HL-60 (cell line): Measurements from ENCODE around the gene ABHD2.

ENCODE experiments used
- REST ChIP-seq: IDR thresholded peaks from 2 replicates; pipeline ENCODE4 v1.6.1; 2012; ENCODE audit warnings: low read depth; ENCODE audit not compliant: insufficient replicate concordance
- TF ChIP-seq, protein P1 (sequence below): IDR thresholded peaks from one replicate; pipeline ENCODE4 v1.5.1; 2011; ENCODE audit warnings: low read length, control low read depth, inconsistent platforms; ENCODE audit not compliant: insufficient read depth

DNA sequence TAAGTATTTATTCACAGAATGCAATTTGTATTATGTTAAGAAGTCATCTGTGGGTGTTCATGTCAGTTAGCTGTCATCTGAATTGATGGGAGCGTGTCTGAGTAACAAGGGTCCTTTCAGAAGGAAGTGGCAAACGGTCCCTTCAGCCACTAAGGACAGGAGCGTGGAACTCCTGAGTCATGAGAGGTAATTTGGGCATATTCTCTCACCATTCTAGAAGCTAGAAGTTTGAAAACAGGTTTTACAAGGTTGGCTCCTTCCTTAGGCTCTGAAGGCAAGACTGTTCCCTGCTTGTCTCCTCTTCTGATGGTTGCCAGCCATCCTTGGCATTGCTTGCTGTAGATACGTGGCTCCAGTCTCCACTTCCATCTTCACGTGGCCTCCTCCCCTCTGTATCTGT, 19.7 kb downstream of the ABHD2 start:
- TF ChIP-seq, protein P1, sequence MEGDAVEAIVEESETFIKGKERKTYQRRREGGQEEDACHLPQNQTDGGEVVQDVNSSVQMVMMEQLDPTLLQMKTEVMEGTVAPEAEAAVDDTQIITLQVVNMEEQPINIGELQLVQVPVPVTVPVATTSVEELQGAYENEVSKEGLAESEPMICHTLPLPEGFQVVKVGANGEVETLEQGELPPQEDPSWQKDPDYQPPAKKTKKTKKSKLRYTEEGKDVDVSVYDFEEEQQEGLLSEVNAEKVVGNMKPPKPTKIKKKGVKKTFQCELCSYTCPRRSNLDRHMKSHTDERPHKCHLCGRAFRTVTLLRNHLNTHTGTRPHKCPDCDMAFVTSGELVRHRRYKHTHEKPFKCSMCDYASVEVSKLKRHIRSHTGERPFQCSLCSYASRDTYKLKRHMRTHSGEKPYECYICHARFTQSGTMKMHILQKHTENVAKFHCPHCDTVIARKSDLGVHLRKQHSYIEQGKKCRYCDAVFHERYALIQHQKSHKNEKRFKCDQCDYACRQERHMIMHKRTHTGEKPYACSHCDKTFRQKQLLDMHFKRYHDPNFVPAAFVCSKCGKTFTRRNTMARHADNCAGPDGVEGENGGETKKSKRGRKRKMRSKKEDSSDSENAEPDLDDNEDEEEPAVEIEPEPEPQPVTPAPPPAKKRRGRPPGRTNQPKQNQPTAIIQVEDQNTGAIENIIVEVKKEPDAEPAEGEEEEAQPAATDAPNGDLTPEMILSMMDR, result no peak
- no peak for TF ChIP-seq REST
